ENCODE data around the gene FBLN7.
"Not testable (repeated sequence)": the region's sequence is repeated elsewhere in the genome, so short reads cannot be mapped to it uniquely, and the experiment has no call there.

Gene FBLN7

DNA sequence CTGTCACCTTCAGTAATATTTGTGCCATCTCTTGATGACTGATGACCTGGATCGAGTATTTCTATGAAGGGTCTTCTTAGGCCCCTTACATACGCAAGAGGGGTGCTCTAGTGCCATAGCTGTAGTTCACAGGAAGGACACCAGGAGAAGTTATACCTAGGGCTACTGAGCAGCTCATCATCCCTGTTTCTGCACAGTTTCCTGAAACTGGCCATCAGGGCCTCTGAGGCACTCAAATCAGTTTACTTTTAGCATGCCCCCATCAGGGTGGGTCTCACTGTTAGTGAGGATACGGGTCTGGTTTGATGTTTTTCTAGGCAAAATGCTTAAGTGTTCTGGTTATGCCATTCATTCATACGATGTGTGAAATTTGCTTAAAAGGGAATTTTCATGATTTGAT, 20.0 kb upstream of the FBLN7 start:
- TF ChIP-seq TAF1 (IDR thresholded peaks at IDR 0.05; ENCODE audit: low read depth, low read length) (no peak), POU2F2 (IDR thresholded peaks at IDR 0.05; ENCODE audit: low read depth, low read length) (no peak), SPI1 (IDR thresholded peaks at IDR 0.05; ENCODE audit: low read depth, low read length) (no peak), POLR2A (IDR thresholded peaks at IDR 0.05; ENCODE audit: low read depth, low read length) (no peak), PAX5 (IDR thresholded peaks at IDR 0.05; ENCODE audit: insufficient read depth, low read length, severe bottlenecking) (no peak), POLR2AphosphoS5 (IDR thresholded peaks at IDR 0.05; ENCODE audit: low read depth, low read length) (no peak)
- DNase-seq (ENCODE audit: insufficient read length, low spot score) = no peak
- peak; percentile 48 for FAIRE-seq

DNA sequence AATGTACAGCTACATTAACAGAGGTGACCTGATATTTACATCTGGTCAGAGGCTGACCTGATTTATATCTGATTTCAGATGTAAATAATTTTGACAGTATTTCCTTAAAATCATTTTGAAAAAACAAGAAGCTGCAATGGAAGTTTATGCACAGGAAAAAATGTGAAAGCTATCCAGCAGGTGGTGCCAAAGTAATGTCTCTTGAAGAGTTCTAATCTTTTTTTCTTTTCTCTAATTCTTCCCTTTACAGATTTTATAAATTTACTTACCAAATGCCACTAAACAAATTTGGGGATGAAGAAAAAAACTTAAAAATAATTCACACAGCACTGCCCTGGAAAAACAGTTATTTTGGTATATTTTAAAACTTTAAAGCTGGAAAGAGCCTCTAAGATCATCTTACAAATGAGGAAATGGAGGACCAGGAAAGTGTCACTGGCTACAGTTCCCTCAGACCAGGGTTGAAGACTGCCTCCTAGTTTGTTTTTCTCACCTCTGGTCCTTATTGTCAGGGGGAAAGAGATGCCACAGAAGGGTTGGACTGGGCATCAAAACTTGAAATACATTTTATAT, 16.4 kb upstream of the FBLN7 start:
- TF ChIP-seq POLR2AphosphoS5 (IDR thresholded peaks at IDR 0.05; ENCODE audit: low read depth, low read length) (no peak), POLR2A (IDR thresholded peaks at IDR 0.05; ENCODE audit: low read depth, low read length) (no peak), POU2F2 (IDR thresholded peaks at IDR 0.05; ENCODE audit: low read depth, low read length) (no peak), TAF1 (IDR thresholded peaks at IDR 0.05; ENCODE audit: low read depth, low read length) (no peak), SPI1 (IDR thresholded peaks at IDR 0.05; ENCODE audit: low read depth, low read length) (no peak), PAX5 (IDR thresholded peaks at IDR 0.05; ENCODE audit: insufficient read depth, low read length, severe bottlenecking) (no peak)
- FAIRE-seq = no peak
- DNase-seq (ENCODE audit: insufficient read length, low spot score) = no peak

DNA sequence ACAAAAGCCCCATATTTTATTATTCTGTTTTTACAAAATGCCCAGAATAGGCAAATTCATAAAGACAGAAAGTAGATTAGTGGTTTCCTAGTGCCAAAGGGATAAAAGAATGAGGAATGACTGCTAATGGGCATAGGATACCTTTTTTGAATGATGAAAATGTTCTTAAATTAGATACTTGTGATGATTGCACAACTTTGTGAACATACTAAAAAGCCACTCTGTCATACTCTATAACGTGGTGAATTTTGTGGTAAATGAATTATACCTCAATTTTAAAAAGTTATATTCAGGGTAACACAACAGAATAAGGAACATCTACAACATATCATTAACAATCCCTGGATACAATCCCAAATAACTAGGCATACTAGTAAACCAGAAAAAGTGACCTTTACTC, 9.1 kb upstream of the FBLN7 start:
- no peak for TF ChIP-seq PAX5 (IDR thresholded peaks at IDR 0.05; ENCODE audit: insufficient read depth, low read length, severe bottlenecking)
- TF ChIP-seq POLR2A (IDR thresholded peaks at IDR 0.05; ENCODE audit: low read depth, low read length) = no peak
- TF ChIP-seq POLR2AphosphoS5 (IDR thresholded peaks at IDR 0.05; ENCODE audit: low read depth, low read length) = no peak
- TF ChIP-seq SPI1 (IDR thresholded peaks at IDR 0.05; ENCODE audit: low read depth, low read length) = no peak
- TF ChIP-seq POU2F2 (IDR thresholded peaks at IDR 0.05; ENCODE audit: low read depth, low read length) = no peak
- no peak for TF ChIP-seq TAF1 (IDR thresholded peaks at IDR 0.05; ENCODE audit: low read depth, low read length)
- no peak for FAIRE-seq
- DNase-seq (ENCODE audit: insufficient read length, low spot score) = no peak

DNA sequence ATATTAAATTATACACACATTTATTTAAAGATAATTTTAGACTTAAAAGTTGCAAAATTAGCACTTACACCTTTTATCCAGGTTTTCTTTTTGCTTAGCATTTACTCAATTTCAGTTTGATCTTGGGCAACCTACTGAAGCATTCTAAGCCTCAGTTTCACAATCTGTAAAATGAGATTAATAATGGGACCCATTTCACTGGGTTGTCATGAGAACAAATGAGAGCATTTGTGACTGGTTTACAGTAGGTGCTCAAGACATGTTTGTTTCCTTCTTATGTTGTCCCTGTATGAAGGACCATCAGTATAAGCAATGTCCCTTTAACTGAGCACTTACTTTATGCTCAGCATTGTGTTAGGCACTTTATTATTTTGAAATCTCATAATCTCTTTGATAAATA, 4.8 kb upstream of the FBLN7 start:
- no peak for FAIRE-seq
- TF ChIP-seq POLR2A (IDR thresholded peaks at IDR 0.05; ENCODE audit: low read depth, low read length) (no peak), POLR2AphosphoS5 (IDR thresholded peaks at IDR 0.05; ENCODE audit: low read depth, low read length) (no peak), PAX5 (IDR thresholded peaks at IDR 0.05; ENCODE audit: insufficient read depth, low read length, severe bottlenecking) (no peak), TAF1 (IDR thresholded peaks at IDR 0.05; ENCODE audit: low read depth, low read length) (no peak), SPI1 (IDR thresholded peaks at IDR 0.05; ENCODE audit: low read depth, low read length) (no peak), POU2F2 (IDR thresholded peaks at IDR 0.05; ENCODE audit: low read depth, low read length) (no peak)
- DNase-seq (ENCODE audit: insufficient read length, low spot score) = no peak

DNA sequence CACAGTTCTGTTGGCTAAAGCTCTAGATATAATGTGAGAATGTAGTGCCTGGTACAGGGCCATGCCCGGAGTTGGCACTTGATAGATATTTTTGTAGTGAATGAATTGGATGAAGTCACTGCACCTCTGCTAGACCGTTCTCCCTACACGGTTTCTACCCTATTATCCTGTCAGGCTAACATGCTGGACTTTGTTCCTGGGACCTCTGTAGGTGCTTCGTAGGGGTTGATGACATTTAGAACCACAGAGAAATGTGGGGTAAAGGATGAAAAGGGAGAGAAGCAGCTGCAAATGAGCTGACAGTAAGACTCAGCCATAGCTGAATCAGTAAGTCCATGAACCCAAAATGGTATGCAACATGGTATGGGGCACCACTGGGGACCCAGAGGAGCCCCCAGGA, 4.1 kb upstream of the FBLN7 start:
- DNase-seq (ENCODE audit: insufficient read length, low spot score) (no peak), FAIRE-seq (no peak)
- no peak for TF ChIP-seq SPI1 (IDR thresholded peaks at IDR 0.05; ENCODE audit: low read depth, low read length)
- no peak for TF ChIP-seq POLR2A (IDR thresholded peaks at IDR 0.05; ENCODE audit: low read depth, low read length)
- no peak for TF ChIP-seq POU2F2 (IDR thresholded peaks at IDR 0.05; ENCODE audit: low read depth, low read length)
- no peak for TF ChIP-seq POLR2AphosphoS5 (IDR thresholded peaks at IDR 0.05; ENCODE audit: low read depth, low read length)
- no peak for TF ChIP-seq TAF1 (IDR thresholded peaks at IDR 0.05; ENCODE audit: low read depth, low read length)
- no peak for TF ChIP-seq PAX5 (IDR thresholded peaks at IDR 0.05; ENCODE audit: insufficient read depth, low read length, severe bottlenecking)

DNA sequence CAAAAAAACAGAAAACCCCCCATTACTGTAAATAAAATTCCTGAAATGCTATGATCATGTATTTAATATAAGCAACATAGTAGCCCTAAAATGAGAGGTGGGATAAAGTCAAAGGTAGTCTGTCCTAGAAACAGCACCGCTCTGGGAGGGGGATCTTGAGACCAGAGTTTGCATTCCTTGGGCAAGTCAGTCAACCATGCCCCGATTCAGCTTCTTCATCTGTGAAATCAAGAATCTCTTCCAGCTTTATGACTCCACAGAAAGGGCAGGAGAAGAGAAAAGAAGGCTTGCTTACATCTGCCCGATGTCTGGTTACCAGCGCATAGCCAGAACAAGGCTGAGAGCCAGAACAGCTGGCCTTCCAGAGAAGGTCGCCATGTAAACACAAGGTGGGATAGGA, 2.1 kb upstream of the FBLN7 start:
- DNase-seq (ENCODE audit: insufficient read length, low spot score) (no peak), FAIRE-seq (no peak)
- TF ChIP-seq SPI1 (IDR thresholded peaks at IDR 0.05; ENCODE audit: low read depth, low read length) (no peak), POLR2A (IDR thresholded peaks at IDR 0.05; ENCODE audit: low read depth, low read length) (no peak), POLR2AphosphoS5 (IDR thresholded peaks at IDR 0.05; ENCODE audit: low read depth, low read length) (no peak), PAX5 (IDR thresholded peaks at IDR 0.05; ENCODE audit: insufficient read depth, low read length, severe bottlenecking) (no peak), TAF1 (IDR thresholded peaks at IDR 0.05; ENCODE audit: low read depth, low read length) (no peak), POU2F2 (IDR thresholded peaks at IDR 0.05; ENCODE audit: low read depth, low read length) (no peak)

DNA sequence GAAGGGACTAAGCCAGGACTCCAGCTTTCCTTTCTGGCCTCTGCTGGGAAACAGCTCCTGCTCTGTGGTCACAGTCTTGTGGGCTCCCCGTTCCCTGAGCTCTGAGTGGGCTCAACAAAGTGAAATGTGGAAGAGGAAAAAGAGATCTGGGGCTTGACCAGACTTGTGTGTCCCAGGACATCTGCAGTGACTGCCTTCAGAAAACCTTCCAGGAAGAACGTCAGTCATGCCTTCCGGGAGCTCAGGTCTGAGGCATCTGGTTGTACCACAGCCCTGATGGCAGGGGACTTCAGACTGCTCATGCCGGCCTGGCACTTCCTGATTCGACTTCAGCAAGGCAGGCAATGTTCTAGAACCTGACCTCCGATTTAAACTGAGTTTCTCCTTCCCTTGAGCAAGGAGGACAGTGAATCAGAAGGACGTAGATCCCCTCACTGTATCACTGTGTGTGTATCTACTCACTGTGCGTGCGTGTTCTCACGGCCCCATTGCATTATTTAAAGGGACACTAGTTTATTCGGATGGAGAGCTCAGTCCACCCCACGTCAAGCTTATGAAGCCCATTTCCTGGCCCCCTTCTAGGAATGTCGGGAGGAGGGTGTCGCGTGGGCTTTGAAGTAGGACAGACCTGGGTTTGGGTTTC, 548 bp upstream of the FBLN7 start:
- FAIRE-seq = peak; percentile 13
- DNase-seq (ENCODE audit: insufficient read length, low spot score) = no peak
- no peak for TF ChIP-seq POLR2A (IDR thresholded peaks at IDR 0.05; ENCODE audit: low read depth, low read length)

DNA sequence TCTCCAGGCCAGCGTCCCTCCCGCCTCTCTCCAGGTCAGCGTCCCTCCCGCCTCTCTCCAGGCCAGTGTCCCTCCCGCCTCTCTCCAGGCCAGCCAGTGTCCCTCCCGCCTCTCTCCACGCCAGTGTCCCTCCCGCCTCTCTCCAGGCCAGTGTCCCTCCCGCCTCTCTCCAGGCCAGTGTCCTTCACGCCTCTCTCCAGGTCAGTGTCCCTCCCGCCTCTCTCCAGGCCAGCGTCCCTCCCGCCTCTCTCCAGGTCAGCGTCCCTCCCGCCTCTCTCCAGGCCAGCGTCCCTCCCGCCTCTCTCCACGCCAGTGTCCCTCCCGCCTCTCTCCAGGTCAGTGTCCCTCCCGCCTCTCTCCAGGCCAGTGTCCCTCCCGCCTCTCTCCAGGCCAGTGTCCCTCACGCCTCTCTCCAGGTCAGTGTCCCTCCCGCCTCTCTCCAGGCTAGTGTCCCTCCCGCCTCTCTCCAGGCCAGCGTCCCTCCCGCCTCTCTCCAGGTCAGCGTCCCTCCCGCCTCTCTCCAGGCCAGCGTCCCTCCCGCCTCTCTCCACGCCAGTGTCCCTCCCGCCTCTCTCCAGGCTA, 939 bp downstream of the FBLN7 start:
- not testable (repeated sequence) for FAIRE-seq; DNase-seq (ENCODE audit: insufficient read length, low spot score)

DNA sequence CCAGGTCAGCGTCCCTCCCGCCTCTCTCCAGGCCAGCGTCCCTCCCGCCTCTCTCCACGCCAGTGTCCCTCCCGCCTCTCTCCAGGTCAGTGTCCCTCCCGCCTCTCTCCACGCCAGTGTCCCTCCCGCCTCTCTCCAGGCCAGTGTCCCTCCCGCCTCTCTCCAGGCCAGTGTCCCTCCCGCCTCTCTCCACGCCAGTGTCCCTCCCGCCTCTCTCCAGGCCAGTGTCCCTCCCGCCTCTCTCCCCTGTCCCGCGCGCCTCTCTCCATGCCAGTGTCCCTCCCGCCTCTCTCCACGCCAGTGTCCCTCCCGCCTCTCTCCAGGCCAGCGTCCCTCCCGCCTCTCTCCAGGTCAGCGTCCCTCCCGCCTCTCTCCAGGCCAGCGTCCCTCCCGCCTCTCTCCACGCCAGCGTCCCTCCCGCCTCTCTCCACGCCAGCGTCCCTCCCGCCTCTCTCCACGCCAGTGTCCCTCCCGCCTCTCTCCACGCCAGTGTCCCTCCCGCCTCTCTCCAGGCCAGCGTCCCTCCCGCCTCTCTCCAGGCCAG, 1.5 kb downstream of the FBLN7 start:
- not testable (repeated sequence) for FAIRE-seq; DNase-seq (ENCODE audit: insufficient read length, low spot score)

DNA sequence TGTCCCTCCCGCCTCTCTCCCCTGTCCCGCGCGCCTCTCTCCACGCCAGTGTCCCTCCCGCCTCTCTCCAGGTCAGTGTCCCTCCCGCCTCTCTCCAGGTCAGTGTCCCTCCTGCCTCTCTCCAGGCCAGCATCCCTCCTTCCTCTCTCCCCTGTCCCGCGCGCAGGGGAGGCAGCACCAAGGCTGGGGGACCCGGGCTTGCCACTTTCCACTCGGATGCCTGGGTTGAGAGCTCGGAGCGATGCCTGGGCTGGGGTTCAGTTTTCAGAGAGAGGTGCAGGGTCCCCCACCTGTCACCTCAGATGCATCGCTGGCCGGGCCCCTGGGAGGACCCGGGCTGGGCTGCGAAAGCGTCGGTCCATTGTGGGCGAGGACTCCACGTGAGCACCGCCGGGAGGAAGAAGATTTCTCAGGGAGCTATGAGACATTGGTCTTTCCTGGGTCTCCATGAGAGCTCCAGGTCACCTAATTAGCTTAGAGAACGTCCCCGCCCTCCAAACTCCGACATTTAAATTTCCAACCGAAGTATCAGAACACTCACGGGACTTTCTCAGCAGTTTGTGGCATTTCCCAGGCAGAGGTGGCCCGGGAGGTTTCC, 2.1 kb downstream of the FBLN7 start:
- DNase-seq (ENCODE audit: insufficient read length, low spot score) (no peak), FAIRE-seq (no peak)
- TF ChIP-seq POU2F2 (IDR thresholded peaks at IDR 0.05; ENCODE audit: low read depth, low read length) (no peak), PAX5 (IDR thresholded peaks at IDR 0.05; ENCODE audit: insufficient read depth, low read length, severe bottlenecking) (no peak), TAF1 (IDR thresholded peaks at IDR 0.05; ENCODE audit: low read depth, low read length) (no peak), POLR2A (IDR thresholded peaks at IDR 0.05; ENCODE audit: low read depth, low read length) (no peak), POLR2AphosphoS5 (IDR thresholded peaks at IDR 0.05; ENCODE audit: low read depth, low read length) (no peak)

Data from GM12891 (cell line).